DND-41 (cell line): ENCODE data around the gene FRMD3.

Experiments
- EZH2 ChIP-seq: IDR thresholded peaks from 3 replicates; pipeline ENCODE4 v1.6.1; 2012; ENCODE audit warnings: borderline replicate concordance, low read depth, mild to moderate bottlenecking, moderate library complexity, low read length, inconsistent platforms; ENCODE audit not compliant: severe bottlenecking
- TF ChIP-seq, protein P1 (sequence below): IDR thresholded peaks from 2 replicates; pipeline ENCODE4 v1.5.1; 2012; ENCODE audit warnings: borderline replicate concordance, low read length, moderate library complexity, mild to moderate bottlenecking; ENCODE audit not compliant: poor library complexity, severe bottlenecking; ENCODE audit errors: extremely low read depth

DNA sequence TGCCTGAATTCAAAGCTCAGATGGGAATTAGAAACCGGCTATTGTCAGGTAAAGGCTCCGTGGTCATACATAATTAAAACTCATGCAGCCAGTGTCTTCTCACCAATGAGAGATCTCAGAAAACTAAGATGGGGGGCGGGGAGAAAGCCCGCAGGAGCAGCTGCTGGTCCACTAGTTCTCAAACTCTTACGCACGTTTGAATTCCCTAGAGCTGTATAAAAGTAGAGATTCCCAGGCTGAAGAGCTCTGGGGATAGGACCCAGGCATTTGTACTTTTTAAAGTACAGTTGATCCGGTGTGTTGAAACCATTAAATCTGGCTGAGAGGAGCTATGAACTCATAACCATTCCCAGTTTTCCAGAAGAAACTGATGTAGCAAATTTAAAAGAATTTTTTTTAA, 68.5 kb downstream of the FRMD3 start:
- TF ChIP-seq, protein P1, sequence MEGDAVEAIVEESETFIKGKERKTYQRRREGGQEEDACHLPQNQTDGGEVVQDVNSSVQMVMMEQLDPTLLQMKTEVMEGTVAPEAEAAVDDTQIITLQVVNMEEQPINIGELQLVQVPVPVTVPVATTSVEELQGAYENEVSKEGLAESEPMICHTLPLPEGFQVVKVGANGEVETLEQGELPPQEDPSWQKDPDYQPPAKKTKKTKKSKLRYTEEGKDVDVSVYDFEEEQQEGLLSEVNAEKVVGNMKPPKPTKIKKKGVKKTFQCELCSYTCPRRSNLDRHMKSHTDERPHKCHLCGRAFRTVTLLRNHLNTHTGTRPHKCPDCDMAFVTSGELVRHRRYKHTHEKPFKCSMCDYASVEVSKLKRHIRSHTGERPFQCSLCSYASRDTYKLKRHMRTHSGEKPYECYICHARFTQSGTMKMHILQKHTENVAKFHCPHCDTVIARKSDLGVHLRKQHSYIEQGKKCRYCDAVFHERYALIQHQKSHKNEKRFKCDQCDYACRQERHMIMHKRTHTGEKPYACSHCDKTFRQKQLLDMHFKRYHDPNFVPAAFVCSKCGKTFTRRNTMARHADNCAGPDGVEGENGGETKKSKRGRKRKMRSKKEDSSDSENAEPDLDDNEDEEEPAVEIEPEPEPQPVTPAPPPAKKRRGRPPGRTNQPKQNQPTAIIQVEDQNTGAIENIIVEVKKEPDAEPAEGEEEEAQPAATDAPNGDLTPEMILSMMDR, result no peak
- no peak for TF ChIP-seq EZH2
